Measurements from ENCODE around the gene PPP6R3. TPM values are rescaled to one million over a fixed set of nuclear protein-coding genes. Genes with fewer than 3 reads are reported as not detected.

Gene PPP6R3
- polyA plus RNA-seq, 1 of the 3 experiments (the other 2 are of a cell fraction): 28.1 TPM

GRCh38 chr11:68535098-68535497 lies 74.5 kb downstream of the PPP6R3 start (continued):
- no peak for TF ChIP-seq CTCF (IDR thresholded peaks at IDR 0.05)
- TF ChIP-seq NRF1 (IDR thresholded peaks at IDR 0.05; ENCODE audit: low read depth, low read length): no peak
- peak; percentile 96 for TF ChIP-seq MXI1 (IDR thresholded peaks at IDR 0.05; ENCODE audit: low read depth, low read length)
- no peak for TF ChIP-seq GABPA (IDR thresholded peaks at IDR 0.05; ENCODE audit: low read depth)
- TF ChIP-seq IRF3 (IDR thresholded peaks at IDR 0.05; ENCODE audit: low read depth, low read length): no peak
- TF ChIP-seq RAD21 (IDR thresholded peaks at IDR 0.05; ENCODE audit: low read length): peak; percentile 53
- TF ChIP-seq MAX (IDR thresholded peaks at IDR 0.05; ENCODE audit: low read depth): no peak
- no peak for TF ChIP-seq PBX3 (IDR thresholded peaks at IDR 0.05)
- TF ChIP-seq SIN3A (IDR thresholded peaks at IDR 0.05; ENCODE audit: borderline replicate concordance, low read depth, low read length): no peak
- peak in 1 of 2 experiments; percentile 55; a peak in 1 of 4 replicates for TF ChIP-seq EP300 (IDR thresholded peaks at IDR 0.05; ENCODE audit: borderline replicate concordance in 1 of 2, low read depth in 1 of 2, low read length in 1 of 2)
- no peak for TF ChIP-seq USF1 (IDR thresholded peaks at IDR 0.05; ENCODE audit: borderline replicate concordance, low read depth)
- no peak for TF ChIP-seq RXRA (IDR thresholded peaks at IDR 0.05; ENCODE audit: borderline replicate concordance, low read depth)
- TF ChIP-seq ZBTB33 (IDR thresholded peaks at IDR 0.05; ENCODE audit: borderline replicate concordance, low read depth): no peak
- peak; percentile 67; the same call in 1 of the 2 replicates for TF ChIP-seq RCOR1 (IDR thresholded peaks at IDR 0.05; ENCODE audit: low read length)
- TF ChIP-seq FOXJ3 (CRISPR knock-in tag; IDR thresholded peaks at IDR 0.05): peak; percentile 62; the same call in 1 of the 2 replicates
- TF ChIP-seq FOXM1 (IDR thresholded peaks at IDR 0.05; ENCODE audit: low read depth): no peak
- no peak for TF ChIP-seq ELF1 (IDR thresholded peaks at IDR 0.05)
- TF ChIP-seq YY1 (IDR thresholded peaks at IDR 0.05; ENCODE audit: low read depth): no peak
- no peak for TF ChIP-seq MEF2A (IDR thresholded peaks at IDR 0.05; ENCODE audit: borderline replicate concordance, low read depth)
- TF ChIP-seq TEAD4 (IDR thresholded peaks at IDR 0.05; ENCODE audit: borderline replicate concordance, insufficient read depth): no peak
- no peak for TF ChIP-seq GATA2 (CRISPR knock-in tag; IDR thresholded peaks at IDR 0.05)
- TF ChIP-seq JUND (IDR thresholded peaks at IDR 0.05): no peak
- TF ChIP-seq SMC3 (IDR thresholded peaks at IDR 0.05; ENCODE audit: low read depth, low read length): peak; percentile 19; the same call in 1 of the 2 replicates

Measured in SK-N-SH (cell line).